Subcutaneous abdominal adipose tissue (tissue), 5 donors: ENCODE results near the gene CCDC38.
"Not testable (repeated sequence)": the region's sequence is repeated elsewhere in the genome, so short reads cannot be mapped to it uniquely, and the experiment has no call there.

Experiments used
- H3K27ac ChIP-seq: one replicate; pipeline ENCODE4 v1.7.0; 2013; ENCODE audit warnings: low read depth, mild to moderate bottlenecking, inconsistent platforms, low read length, moderate library complexity
- H3K27me3 ChIP-seq, 5 donors: one replicate each; pipeline ENCODE4 v1.7.0; 2013; ENCODE audit warnings: low read length in 5 of 5, inconsistent platforms in 1 of 5; ENCODE audit not compliant: control insufficient read depth in 5 of 5, insufficient read depth in 4 of 5
- H3K36me3 ChIP-seq, 5 donors: one replicate each; pipeline ENCODE4 v1.7.0; 2013; ENCODE audit warnings: low read length in 5 of 5; ENCODE audit not compliant: control insufficient read depth in 5 of 5, insufficient read depth in 5 of 5
- H3K4me1 ChIP-seq, 5 donors: one replicate each; pipeline ENCODE4 v1.7.0; 2013; ENCODE audit warnings: low read length in 5 of 5, mild to moderate bottlenecking in 3 of 5, moderate library complexity in 1 of 5; ENCODE audit not compliant: control insufficient read depth in 5 of 5, insufficient read depth in 5 of 5
- H3K4me3 ChIP-seq, 5 donors: one replicate each; pipeline ENCODE4 v1.7.0; 2013; ENCODE audit warnings: low read length in 5 of 5, low read depth in 1 of 5
- H3K9ac ChIP-seq, 5 donors: one replicate each; pipeline ENCODE4 v1.7.0; 2013; ENCODE audit warnings: low read length in 5 of 5, mild to moderate bottlenecking in 4 of 5, moderate library complexity in 3 of 5
- H3K9me3 ChIP-seq, 5 donors: one replicate each; pipeline ENCODE4 v1.7.0; 2013; ENCODE audit warnings: low read length in 5 of 5; ENCODE audit not compliant: control insufficient read depth in 5 of 5
- donor health status: healthy.
- donor health status: healthy.
- donor health status: healthy.
- donor health status: healthy.
- donor health status: healthy.

The CCDC38 gene

DNA sequence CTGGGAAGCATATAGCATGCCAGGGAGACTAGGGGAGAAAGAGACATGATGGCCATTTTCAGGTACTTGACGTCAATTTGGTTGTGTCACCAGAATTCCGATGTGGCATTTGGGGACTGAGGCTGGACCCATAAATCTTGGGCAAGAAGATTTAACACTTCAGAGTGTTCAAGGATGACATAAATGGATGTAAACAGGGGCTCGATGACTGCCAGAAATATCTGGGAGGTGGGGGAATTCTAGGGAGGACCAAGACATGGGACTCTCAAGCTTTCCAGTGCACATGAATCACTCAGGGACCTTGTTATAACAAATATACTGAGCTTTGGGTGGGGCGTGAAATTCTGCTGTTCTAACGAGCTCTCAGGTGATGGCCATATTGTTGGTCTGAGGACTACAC, 35.9 kb upstream of the CCDC38 start:
- H3K27ac ChIP-seq, result no peak overlapping the region
- no peaks in the 10 kb centered on the region for H3K27me3 ChIP-seq
- H3K9ac ChIP-seq, result no peak overlapping the region
- no peaks in the 10 kb centered on the region for H3K9me3 ChIP-seq
- H3K36me3 ChIP-seq, result no peaks in the 10 kb centered on the region
- no peak overlapping the region for H3K4me3 ChIP-seq
- H3K4me1 ChIP-seq, result no peaks in the 10 kb centered on the region

DNA sequence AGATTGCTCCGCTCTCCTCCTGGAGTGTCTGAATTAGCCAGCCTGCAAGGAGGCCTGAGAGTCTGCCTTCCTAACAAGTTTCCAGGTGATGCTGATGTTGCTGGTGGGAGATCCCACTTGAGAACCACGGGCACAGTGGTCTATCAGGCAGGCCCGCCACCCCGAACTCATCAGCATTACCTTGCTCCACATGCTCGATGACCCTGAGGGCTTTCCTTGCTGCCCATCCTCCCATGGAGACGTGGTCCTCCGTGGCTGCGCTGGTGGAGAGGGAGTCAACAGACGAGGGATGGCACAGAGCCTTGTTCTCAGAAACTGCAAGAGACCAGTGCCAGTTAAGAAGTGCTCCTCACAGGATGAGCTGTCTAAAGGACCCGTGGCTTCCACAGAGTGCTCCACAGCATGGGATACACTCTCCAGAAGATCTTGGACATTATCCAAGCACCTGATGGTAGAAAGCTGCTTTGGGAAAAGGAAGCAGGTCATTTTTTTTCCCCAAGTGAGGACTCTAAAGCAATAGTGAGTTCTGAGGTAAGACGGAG, 35.4 kb upstream of the CCDC38 start:
- Histone ChIP-seq H3K27ac (no peak overlapping the region), H3K4me3 (no peak overlapping the region), H3K9me3 (no peaks in the 10 kb centered on the region), H3K4me1 (no peaks in the 10 kb centered on the region), H3K27me3 (no peaks in the 10 kb centered on the region), H3K36me3 (no peaks in the 10 kb centered on the region), H3K9ac (no peak overlapping the region)

DNA sequence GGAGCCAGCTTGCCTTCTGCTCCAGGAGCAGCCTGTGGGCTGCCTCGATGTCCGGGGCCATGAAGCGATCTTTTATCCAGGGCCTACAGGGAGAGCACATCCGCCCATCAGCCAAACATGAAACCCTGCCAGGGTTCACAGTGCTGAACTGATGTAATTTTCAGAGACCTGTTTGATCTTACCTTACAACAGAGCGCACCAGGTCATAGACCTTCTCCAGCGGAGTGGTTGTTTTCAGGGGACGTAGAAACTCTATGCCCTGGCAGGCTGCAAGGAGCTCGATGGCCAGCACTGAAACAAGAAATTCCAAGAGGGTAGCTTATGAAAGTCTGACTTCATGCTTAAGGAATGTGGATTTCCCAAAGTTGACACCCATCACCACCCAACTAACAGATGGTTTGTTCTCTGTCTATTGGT, 34.0 kb upstream of the CCDC38 start:
- H3K27ac ChIP-seq, result no peak overlapping the region
- H3K27me3 ChIP-seq, result no peaks in the 10 kb centered on the region
- H3K4me1 ChIP-seq, result no peaks in the 10 kb centered on the region
- no peaks in the 10 kb centered on the region for H3K9me3 ChIP-seq
- no peak overlapping the region for H3K9ac ChIP-seq
- H3K4me3 ChIP-seq, result no peak overlapping the region
- H3K36me3 ChIP-seq, result no peaks in the 10 kb centered on the region

DNA sequence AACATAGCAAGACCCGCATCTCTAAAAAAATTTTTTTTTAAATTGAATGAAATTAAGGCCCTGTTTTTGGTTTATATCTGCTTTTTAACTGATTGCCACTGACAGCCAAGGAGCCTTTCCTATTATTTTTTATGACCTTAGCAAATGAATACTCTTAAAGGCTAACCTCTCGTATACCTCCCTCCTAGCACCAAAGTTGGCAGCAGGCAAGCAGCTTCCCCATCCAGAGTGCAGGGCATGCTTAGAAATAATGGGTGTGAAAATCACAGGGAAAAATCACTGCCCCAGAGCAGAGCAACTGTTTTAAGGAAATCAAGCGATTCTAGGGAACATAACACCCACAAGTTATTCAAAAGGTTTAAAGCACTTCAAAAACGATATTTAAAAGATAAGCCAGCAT, 33.1 kb upstream of the CCDC38 start:
- Histone ChIP-seq H3K36me3 (no peaks in the 10 kb centered on the region), H3K4me3 (no peak overlapping the region), H3K27ac (no peak overlapping the region), H3K4me1 (no peaks in the 10 kb centered on the region), H3K9me3 (no peaks in the 10 kb centered on the region), H3K27me3 (no peaks in the 10 kb centered on the region), H3K9ac (no peak overlapping the region)

DNA sequence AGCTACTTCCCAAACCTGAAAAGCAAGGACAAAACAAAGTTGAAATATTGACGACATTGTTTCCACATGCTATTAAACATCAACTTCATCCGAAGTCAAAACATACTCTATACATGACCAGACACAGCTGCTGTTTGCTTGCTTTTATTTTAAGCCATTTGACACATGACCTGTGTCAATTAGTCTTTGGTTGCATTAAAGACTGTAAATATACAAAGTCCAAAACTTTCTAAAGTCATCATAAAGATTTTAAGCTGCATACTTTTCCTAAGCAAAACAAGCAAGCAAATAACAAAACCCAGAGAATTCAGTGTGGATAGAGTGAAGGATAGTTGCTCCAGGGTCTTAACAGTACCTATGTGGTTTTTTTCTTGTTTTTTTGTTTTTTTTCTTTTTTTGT, 31.9 kb upstream of the CCDC38 start:
- Histone ChIP-seq H3K9ac (no peak overlapping the region), H3K27me3 (no peaks in the 10 kb centered on the region), H3K9me3 (no peaks in the 10 kb centered on the region), H3K4me3 (no peak overlapping the region), H3K4me1 (no peaks in the 10 kb centered on the region), H3K36me3 (no peaks in the 10 kb centered on the region), H3K27ac (no peak overlapping the region)

DNA sequence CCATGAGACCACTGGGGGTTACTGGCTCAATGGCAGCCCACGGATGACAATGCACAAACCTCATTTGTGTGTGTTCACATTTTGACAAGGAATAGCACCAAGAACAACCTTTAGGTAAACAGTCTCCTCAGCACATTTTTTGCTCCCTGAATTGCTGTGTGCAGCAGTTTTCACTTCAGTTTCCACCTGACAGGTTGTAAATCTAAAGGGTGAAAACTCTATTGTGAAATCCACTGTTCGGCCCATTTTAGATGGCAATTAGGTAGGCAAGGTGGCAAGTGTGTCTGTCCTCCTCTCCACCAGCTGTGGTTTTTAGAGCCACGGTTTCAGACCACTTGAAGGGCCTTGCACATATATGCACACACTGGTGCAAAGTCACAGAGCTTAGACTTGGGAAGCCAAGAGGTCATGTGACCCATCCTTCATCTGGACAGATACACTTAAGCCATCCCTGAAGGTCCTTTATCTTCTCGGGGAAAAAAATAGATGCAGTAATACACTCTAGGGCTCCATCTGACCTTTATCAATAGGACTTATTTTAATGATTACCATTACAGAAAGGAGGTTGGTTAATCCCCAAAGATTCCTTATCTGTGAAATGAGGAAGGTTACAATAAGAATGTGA, 30.5 kb upstream of the CCDC38 start:
- H3K27ac ChIP-seq, result no peak overlapping the region
- H3K9ac ChIP-seq, result no peak overlapping the region
- no peaks in the 10 kb centered on the region for H3K4me1 ChIP-seq
- H3K4me3 ChIP-seq, result no peak overlapping the region
- H3K9me3 ChIP-seq, result no peaks in the 10 kb centered on the region
- H3K27me3 ChIP-seq, result no peaks in the 10 kb centered on the region
- no peaks in the 10 kb centered on the region for H3K36me3 ChIP-seq

DNA sequence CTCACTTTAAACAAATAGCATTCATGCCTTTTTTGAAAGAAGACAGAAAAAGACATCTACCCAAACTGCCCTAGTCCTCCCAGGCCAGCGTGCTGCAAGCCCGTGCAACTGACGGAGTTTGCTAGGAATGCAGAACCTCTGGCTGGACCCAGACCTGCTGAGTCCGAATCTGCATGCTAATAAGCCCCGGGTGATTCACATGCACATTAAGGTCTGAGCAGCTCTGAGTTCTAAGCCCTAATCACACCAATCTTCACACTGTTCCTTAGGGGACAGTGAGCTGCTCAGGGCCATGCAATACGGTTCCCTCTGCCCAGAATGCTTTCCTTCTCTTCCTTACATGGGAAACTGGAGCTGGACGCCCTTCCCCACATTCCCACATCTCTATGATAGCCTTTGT, 28.5 kb upstream of the CCDC38 start:
- no peak overlapping the region for H3K27ac ChIP-seq

DNA sequence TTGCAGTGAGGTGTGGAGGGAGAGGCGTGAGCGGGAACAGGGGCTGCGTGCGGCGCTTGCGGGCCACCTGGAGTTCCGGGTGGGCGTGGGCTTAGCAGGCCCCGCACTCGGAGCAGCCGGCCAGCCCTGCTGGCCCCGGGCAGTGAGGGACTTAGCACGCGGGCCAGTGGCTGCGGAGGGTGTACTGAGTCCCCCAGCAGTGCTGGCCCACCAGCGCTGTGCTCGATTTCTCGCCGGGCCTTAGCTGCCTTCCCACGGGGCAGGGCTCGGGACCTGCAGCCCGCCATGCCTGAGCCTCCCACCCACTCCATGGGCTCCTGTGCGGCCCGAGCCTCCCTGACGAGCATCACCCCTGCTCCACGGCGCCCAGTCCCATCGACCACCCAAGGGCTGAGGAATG, 26.7 kb upstream of the CCDC38 start:
- not testable (repeated sequence) for H3K36me3 ChIP-seq, H3K9ac ChIP-seq, H3K9me3 ChIP-seq, H3K27me3 ChIP-seq, H3K4me3 ChIP-seq, H3K4me1 ChIP-seq, H3K27ac ChIP-seq

More for the DNA sequence above, 28.5 kb upstream of the CCDC38 start:
- Histone ChIP-seq H3K4me1 (no peaks in the 10 kb centered on the region), H3K36me3 (no peaks in the 10 kb centered on the region), H3K4me3 (no peak overlapping the region), H3K9ac (no peak overlapping the region), H3K9me3 (no peaks in the 10 kb centered on the region), H3K27me3 (no peaks in the 10 kb centered on the region)

DNA sequence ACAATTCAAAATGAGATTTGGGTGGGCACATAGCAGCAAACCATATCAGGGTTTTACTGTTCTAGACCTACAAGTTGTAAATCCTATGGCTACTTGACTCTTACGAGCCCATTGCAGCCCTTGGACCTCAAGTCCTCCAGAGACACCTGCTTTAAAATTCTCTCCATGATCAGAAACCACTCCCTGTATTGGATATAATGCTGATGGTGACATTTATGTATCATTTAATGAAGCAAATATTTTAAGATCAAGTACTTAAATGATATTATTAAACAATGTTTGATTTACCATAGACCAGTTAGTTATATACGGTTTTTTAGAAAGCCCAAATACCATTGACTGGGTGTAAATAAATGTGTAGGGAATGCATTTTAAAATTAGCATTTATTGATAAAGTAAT, 24.9 kb upstream of the CCDC38 start:
- no peaks in the 10 kb centered on the region for H3K36me3 ChIP-seq
- H3K4me3 ChIP-seq, result no peak overlapping the region
- no peaks in the 10 kb centered on the region for H3K27me3 ChIP-seq
- no peak overlapping the region for H3K27ac ChIP-seq
- H3K4me1 ChIP-seq, result no peaks in the 10 kb centered on the region
- H3K9me3 ChIP-seq, result no peaks in the 10 kb centered on the region
- no peak overlapping the region for H3K9ac ChIP-seq

DNA sequence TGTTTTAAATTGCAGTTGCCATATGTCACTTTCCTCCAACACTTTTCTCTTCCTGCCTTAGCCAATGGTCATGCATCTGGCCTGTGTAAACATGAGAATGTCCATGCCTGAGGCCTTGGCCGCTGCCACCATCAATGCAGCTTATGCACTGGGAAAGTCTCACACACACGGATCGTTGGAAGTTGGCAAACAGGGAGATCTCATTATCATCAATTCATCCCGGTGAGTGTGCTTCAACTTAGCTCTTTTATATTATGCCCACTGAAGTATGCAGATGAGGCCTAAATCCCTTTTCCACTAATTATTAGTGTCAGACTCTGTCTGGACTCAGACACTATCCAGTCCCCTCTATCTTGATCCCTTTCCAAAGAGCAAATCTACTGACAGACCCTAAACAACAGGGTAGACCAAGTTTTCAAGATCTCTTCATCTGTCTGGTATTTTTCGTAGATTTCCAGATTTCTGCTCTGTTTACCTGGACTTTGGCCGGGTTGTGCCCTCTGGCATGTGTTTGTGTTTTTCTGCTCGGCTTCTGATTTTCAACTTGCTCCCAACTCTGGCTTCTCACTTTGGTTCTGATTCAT, 24.0 kb upstream of the CCDC38 start:
- Histone ChIP-seq H3K27ac (no peak overlapping the region), H3K4me1 (no peaks in the 10 kb centered on the region), H3K27me3 (no peaks in the 10 kb centered on the region)

More for the DNA sequence above, 24.0 kb upstream of the CCDC38 start:
- Histone ChIP-seq H3K36me3 (no peaks in the 10 kb centered on the region), H3K4me3 (no peak overlapping the region), H3K9me3 (no peaks in the 10 kb centered on the region), H3K9ac (no peak overlapping the region)
